Fibroblast of villous mesenchyme (primary cell): ENCODE results near the gene TXNRD1. TPM values are rescaled to one million over a fixed set of nuclear protein-coding genes. Genes with fewer than 3 reads are reported as not detected.
"Not testable (repeated sequence)": the region's sequence is repeated elsewhere in the genome, so short reads cannot be mapped to it uniquely, and the experiment has no call there.

Experiments used
- DNase-seq: peaks from one replicate; pipeline ENCODE4 v3.0.0-alpha.2; 2010; ENCODE audit warnings: low read depth
- H3K4me3 ChIP-seq: 2 replicates; pipeline ENCODE4 v1.5.1; 2011; ENCODE audit warnings: low read depth, mild to moderate bottlenecking, low read length
- CTCF ChIP-seq: IDR thresholded peaks from 2 replicates; pipeline ENCODE4 v1.5.1; 2012; ENCODE audit warnings: low read depth, mild to moderate bottlenecking, low read length; ENCODE audit not compliant: insufficient read depth
- total RNA-seq: library from RNA; depleted of rRNA; stranded (reverse); fragments of >200 nt; gene quantifications from 2 replicates; pipeline ENCODE4 v1.2.3, GENCODE V29; 2012

The TXNRD1 gene
- total RNA-seq, 1 donor, result 747 TPM

GRCh38 chr12:104263580-104264358, 48.2 kb downstream of the TXNRD1 start:
- no peak overlapping the region for H3K4me3 ChIP-seq
- DNase-seq, result peak; percentile 86
- TF ChIP-seq CTCF, result no peak

- DNase-seq, H3K4me3 ChIP-seq: not testable (repeated sequence)
Measured at GRCh38 chr12:104265436-104265835, 49.9 kb downstream of the TXNRD1 start.

GRCh38 chr12:104272938-104273337, 57.4 kb downstream of the TXNRD1 start:
- no peak for TF ChIP-seq CTCF
- no peak for DNase-seq
- H3K4me3 ChIP-seq, result no peak overlapping the region

- TF ChIP-seq CTCF, result no peak
- H3K4me3 ChIP-seq, result no peak overlapping the region
- DNase-seq, result no peak
Measured at GRCh38 chr12:104273503-104273902, 57.9 kb downstream of the TXNRD1 start.

DNA sequence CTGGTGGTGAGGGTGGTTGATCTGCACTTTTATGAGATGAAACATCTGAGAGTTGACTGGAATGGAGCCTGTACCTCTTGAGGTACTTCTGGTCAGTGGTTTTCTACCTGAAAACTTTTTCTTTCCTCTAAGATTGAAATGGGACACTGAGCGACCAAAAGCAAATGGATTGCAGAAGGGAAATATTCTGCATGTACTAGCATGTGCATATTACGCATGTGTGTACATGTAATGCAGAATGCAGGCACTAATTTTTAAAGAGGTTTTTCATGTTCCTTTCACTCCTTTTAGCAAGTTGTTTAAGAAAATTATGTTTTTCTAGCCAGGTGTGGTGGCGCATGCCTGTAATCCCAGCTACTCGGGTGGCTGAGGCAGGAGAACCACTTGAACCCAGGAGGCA, 59.2 kb downstream of the TXNRD1 start:
- TF ChIP-seq CTCF, result no peak
- no peak overlapping the region for H3K4me3 ChIP-seq
- DNase-seq, result no peak

DNA sequence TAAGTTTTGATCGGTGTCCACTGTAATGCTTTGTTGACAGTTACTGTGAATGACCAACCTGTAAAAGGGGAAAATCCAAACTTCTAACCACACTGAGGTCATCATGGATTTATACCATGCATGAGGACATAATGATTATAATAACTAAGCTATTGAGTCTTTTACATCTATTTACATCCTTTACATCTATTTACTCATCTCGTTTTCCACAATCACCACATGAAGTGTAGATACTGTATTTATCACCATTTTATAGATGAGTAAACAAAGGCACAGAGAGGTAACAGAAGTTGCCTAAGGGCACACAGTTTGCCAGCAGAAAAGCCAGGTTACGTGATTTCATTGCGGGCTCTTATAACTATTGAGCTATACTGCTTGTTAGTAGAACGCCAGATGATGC, 60.1 kb downstream of the TXNRD1 start:
- no peak for TF ChIP-seq CTCF
- H3K4me3 ChIP-seq, result no peak overlapping the region
- no peak for DNase-seq

GRCh38 chr12:104276273-104277131, 60.9 kb downstream of the TXNRD1 start:
- no peak for DNase-seq
- H3K4me3 ChIP-seq, result peak overlapping the region; percentile 31
- TF ChIP-seq CTCF, result no peak
